IPS DF 19.7 (cell line): ENCODE results near the gene NAT8.
"Not testable (repeated sequence)": the region's sequence is repeated elsewhere in the genome, so short reads cannot be mapped to it uniquely, and the experiment has no call there.

Experiments
- DNase-seq: peaks from one replicate; pipeline ENCODE4 v3.0.0-alpha.2; 2013; ENCODE audit warnings: low read depth, low spot score

The NAT8 gene

DNA sequence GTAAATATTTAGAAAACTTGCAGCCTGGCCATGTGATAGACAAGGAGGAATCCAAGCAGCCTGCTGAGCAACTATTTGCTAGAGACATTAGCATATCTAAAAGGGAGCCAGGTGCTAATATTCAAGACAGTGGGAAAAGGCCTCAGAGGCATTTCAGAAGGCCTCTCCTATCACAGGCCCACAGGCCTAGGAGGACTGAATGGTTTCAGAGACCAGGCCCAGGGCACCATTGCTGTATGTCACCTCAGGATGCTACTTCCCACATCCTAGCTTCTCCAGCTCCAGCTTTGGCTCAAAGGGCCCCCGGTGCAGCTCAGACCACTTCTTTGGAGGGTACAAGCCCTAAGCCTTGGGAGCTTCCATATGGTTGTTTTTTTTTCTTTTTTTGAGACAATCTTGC lies 3.8 kb downstream of the NAT8 start:
- DNase-seq, result no peak

DNA sequence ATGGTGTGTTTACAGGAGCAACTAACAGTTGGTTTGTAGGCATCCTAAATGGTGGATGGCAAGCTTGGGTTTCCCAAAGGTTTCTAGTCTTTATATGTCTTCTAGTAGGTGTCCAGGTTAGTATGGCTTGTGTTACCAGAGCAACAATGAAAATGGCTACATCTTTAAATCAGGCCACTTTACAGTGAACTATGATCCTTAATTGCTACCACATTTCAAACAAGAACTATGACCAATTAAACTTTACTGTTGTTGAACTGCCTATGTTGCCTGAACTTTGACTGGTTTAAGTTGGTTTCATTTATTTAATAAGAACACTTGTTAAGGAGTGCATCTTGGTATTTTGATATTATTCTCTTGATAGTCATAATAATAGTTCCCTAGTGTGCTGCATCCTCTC lies 5.2 kb downstream of the NAT8 start:
- not testable (repeated sequence) for DNase-seq

DNA sequence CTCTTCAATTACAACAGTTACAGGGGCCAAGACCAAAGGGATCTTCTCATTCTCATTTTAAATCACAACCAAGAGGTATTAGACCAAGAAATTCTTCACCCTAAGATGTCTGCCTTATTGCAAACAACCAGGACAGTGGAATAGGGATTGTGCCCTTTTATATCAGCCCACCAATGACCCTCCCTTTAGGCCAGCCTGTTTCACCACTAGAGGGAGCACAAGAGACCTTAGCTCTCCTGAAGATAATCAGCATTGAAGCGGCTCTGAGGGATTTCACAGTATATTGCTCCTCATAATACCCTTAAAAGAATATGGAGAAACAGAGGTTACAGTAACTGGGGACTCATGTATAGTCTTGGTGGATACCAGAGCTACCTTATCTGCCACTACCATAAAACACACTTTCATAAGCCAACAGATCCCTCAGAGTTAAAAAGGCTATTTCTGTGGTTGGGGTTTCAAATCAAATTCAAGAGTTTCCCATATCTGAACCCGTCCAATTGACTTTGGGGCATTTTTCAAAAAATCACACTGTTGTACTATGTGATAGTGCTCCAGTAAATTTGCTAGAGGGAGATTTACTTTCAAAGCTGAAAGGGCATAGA lies 11.5 kb downstream of the NAT8 start:
- not testable (repeated sequence) for DNase-seq

DNA sequence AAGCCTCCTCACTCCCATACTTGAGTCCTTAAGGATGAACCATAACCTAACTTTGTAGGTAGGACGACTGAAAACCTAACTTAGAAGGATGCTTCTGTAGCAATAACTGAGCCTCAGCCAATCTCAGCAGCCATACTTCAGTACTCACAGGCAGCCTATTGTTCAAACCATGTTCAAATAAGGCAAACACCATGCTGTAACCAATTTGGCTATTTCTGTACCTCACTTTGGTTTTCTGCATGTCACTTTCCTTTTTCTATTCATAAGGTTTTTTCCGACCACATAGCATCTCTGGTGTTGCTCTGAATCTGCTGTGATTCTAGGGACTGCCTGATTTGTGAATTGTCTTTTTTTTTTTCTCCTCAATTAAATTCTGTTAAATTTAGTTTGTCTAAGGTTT lies 13.7 kb downstream of the NAT8 start:
- not testable (repeated sequence) for DNase-seq

DNA sequence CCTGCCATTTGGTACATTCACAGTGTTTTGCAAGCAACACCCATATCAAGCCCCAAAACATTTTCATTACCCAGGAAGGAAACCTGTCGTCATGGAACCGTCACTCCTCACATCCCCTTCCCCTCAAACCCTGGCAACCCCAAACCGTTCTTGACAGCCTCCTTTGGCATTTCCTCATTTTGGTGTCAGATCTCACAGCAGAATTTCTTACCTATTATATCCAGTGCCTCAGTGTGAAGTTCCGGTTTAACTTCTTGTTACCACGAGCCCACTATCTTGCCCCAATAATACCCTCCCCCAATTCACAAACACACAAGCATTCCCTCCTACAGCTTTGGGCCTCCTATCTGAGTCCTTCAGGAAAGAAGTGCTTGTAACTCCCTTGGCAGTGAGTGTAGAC lies 16.0 kb downstream of the NAT8 start:
- not testable (repeated sequence) for DNase-seq

DNA sequence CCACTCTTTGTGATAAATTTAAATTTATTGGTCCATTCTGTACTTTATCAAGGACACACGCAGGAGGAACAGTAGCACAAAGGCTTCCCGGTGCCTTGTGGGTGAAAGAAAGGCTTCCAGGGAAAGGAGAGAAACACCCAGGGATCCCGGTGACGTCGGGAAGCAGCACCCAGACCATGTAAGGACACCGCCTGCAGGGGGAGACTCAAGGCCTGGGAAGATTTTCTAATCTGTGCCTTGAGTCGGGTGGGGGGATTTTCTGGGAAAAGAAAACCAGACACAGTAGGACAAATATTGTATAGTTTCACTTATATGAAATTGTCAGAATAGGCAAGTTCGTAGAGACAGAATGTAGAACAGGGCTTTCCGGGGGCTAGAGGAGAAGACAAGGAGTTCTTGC lies 17.6 kb downstream of the NAT8 start:
- DNase-seq, result not testable (repeated sequence)

DNA sequence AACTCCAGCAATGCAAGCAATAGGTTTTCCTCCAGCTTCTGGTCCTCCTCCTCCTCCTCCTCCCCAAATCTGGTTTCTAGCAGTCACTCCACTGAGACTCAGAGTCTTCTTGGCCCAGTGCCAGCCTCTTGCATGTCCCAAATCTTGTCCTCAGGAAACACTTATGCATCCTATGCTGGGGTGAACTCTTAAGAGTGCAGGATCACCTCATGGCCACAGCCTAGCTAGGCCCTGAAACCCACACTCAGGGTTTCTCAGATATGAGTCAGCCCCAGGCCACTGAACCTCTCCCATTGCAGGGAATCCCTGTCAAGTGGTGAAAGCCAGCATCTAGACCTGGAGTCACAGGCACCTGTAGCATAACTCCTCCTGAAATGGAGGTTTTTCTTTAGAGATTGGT lies 18.2 kb downstream of the NAT8 start:
- DNase-seq, result not testable (repeated sequence)

DNA sequence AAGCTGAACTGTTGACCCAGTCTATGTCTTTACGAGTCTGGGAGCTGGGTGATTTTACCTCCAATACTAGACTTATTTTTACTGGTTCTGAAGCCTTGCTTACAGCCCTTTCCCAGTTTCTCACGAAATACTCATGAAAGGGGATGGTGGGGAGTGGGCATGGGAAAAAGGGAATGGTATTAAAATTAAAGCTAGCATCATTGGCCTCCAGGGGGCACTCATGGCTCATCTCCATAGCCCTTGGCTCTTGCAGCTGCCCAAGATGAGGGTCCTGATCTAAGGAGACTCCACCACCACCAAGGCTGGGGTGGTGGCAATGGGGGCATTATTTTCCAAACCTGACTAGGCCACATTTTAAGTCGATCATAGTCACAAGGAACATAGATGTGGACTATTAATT lies 22.3 kb downstream of the NAT8 start:
- not testable (repeated sequence) for DNase-seq

DNA sequence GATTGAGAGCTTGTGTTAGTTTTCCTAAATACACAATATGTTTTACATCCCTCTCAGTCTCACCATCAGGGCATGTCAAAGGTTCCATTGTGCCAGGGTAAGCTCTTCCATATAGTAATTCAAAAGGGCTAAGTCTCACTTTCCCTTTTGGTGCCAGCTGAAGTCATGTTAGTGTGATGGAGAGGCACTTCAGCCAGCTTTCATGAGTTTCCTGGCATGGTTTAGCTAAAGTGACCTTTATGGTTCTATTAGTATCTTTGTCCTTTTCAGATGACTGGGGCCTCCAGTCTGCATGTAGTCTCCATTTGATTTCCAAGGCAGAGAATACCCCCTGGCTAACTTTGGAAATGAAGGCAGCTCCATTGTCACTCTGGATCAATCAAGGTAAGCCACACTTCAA lies 27.2 kb downstream of the NAT8 start:
- DNase-seq, result no peak

DNA sequence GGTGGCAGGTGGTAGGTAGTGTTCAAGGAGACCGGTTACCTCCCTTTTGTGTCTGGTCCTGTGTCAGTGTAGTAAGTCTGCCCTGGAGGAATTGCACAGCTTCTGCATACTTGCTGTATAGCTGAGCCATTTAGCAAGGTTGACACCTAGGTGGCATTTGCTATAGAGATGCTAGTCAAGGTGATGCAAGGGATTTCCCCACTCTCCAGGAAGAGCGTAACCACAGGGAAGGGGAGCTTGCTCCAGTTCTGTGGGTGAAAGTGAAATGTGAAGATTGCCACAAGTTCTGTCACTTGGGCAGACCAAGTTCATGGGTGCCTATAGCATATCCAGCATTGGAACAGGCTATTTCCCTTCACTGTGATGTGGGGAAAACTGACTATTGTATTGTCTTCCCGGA lies 28.1 kb downstream of the NAT8 start:
- DNase-seq, result no peak

DNA sequence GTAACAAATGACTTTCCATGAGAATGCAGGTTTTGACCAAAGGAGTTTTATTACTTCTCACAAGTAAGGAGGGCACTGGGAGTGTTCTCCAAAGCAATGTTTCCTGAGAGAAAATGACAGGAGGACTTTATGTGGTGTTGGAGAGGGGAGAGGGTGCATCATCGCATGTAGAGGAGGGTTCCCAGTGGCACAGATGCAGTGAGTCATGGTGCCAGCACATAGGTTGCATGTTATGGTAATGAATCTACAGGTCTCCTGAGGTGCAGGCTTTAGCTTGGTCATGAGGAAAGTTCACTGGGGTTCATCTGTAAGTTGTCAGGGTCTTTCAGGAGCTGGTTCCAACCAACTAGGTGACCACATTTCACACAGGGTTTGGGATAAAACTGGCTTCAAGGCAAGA lies 30.4 kb downstream of the NAT8 start:
- no peak for DNase-seq

DNA sequence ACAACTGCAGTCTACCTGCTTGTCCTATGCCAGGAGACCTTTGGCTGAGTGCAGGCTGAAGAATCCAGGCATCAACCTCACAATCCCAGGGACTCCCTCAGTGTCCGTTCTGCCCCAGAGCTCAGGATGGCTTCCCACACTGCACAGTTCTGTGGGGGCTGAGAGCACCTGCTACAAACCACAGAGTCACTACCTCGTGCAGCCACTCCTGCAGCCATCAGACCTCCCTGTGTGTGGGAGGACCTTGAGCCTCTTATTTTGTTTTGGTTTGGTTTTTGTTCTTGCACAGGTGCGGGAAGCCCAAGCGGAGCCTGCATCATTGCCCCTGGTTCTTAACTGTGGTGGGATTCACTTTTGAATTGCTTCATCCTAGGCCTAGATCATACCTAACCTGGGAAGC lies 31.0 kb downstream of the NAT8 start:
- DNase-seq, result no peak

DNA sequence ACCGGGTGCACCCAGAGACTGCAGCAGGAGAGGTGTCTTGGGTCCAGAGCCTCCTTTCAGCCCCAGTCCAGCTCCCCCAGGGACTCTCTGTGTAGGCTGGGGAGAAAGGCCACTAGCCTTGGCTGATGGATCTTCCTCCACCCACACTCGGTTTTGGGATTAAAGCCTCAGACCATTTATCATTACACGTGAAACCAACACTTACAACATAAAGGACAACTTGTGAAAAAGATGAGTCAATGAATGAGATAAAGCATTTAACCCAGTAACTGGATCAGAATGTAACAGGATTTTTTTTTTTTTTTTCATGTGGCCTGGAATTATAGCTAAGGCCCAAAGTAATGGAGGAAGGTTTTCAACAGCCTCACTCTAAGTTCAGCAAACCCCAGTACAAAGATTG lies 32.1 kb downstream of the NAT8 start:
- DNase-seq, result no peak

DNA sequence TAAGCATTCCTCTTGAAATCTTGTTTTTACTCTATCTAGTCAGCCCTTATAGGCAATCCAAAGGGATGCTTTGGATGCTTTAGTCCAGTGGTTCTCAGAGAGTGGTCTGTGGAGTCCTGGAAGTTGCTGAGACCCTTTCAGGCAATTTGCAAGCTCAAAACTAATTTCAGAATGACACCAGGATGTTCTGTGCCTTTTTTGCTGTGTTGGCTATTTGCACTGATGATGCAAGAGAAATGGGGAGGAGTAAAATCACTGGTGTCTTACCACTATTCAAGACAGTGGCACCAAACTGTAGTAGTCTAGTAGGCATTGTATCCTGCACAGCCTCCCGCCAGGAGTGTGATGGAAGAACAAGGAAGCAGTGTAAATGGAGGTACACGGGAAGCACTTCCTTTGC lies 37.6 kb downstream of the NAT8 start:
- not testable (repeated sequence) for DNase-seq

DNA sequence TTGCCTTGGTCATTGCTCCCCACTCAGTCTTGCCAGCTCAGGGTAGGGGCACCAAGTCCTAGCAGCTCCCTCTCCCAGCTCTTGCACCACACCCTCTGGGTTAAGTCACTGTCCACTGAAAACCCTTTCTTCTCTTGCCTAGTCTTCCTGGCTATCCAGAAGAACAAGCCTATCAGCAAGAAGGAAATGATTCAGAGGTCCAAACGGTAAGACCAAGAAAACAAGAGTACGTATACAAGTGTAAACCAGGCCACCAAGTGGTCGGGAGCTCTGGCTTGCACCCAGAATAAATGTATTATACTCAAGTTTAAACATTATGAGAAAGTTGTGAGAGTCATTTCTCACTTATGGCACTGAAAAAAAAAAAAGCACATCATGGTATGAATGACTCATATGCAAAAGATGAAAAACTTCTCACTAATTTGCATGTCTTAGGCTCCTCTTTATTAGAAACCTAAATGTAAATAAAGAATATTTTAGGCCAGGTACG lies 39.1 kb downstream of the NAT8 start:
- DNase-seq, result not testable (repeated sequence)

DNA sequence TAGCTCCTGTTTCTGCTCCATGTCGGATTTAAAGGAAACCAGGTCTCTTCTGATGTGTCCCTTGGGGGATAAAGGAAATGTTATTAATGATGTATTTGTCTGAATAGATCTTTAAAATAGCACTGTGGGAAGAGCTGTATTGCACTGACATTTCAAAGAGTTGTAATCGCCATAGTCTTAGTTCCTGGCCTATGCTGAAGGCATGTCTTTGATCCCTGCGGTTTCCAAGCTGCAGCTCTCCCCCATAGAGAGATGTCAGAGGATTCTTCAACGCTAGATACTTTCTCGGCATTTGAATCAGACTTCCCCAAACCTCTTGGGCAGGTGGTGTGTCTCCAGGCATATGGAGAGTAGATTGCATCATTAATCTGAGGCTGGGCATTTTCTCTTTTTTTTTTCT lies 40.4 kb downstream of the NAT8 start:
- no peak for DNase-seq

DNA sequence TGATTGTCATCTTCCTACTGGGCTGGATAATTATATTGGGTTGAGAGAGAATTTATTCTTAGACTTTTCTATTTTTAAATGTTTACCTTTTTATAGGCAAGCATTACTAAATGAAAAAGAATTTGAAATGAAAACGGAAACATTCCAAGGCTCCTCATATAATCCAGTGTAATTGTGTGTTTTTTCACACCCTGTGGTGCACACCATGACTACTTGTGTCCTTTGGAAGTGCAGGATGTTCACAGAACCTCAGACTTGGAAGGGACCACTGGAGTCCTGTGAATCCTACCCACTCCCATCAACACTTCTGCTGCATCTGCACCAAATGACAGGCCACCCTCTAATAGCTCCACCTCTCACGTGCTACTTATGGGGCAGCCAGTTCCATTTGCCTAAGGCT lies 48.0 kb downstream of the NAT8 start:
- DNase-seq, result no peak

DNA sequence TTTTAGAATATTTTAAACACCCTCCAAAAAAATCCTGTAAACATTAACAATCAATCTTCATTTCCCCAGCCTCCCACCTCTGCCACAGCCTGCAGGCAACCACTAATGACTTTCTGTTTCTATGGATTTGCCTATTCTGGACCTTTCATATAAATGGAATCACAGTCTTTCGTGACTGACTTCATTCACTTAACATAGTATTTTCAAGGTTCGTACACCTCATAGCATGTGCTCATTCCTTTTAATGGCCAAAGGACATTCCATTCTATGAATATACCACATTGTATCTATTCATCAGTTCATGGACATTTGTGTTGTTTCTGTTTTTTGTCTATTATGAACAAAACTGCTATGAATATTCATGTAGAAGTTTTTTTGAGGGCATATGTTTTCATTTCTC lies 48.5 kb downstream of the NAT8 start:
- no peak for DNase-seq
